Erythroblast (primary cell): ENCODE results near the gene CATSPERD.

Experiments used
- GATA1 ChIP-seq: IDR thresholded peaks from 2 replicates; pipeline ENCODE4 v1.6.1; 2011; ENCODE audit warnings: low read depth, mild to moderate bottlenecking, control low read depth, low read length, moderate library complexity
- POLR2A ChIP-seq: IDR thresholded peaks from 2 replicates; pipeline ENCODE4 v1.6.1; 2011; ENCODE audit warnings: mild to moderate bottlenecking, low read length

GRCh38 chr19:5814852-5815246 lies 94.4 kb downstream of the CATSPERD start:
- TF ChIP-seq POLR2A (no peak), GATA1 (no peak)
